NCI-H748 treated with DMSO at 0.1 percent for 48 hours (cell line): ENCODE data around the gene WDR89.
"Not testable (repeated sequence)": the region's sequence is repeated elsewhere in the genome, so short reads cannot be mapped to it uniquely, and the experiment has no call there.

Source experiments
- DNase-seq: peaks from one replicate; lab custom pipeline; 2025; lab: John Stamatoyannopoulos, UW

WDR89 gene

GRCh38 chr14:63641473-63642228 lies at the start of gene WDR89:
Gene WDR89 (minus strand): TSS chr14:63641871. CDS start chr14:63599942, 41,929 bp downstream.
- peak; percentile 99 for DNase-seq

- DNase-seq = no peak
These were observed 47.5 kb upstream of the WDR89 start for GRCh38 chr14:63689132-63689531.

GRCh38 chr14:63686926-63687325 lies 45.3 kb upstream of the WDR89 start:
- no peak for DNase-seq

- no peak for DNase-seq
These were observed 43.7 kb upstream of the WDR89 start for GRCh38 chr14:63685401-63685800.

- DNase-seq = no peak
These were observed 41.3 kb upstream of the WDR89 start for GRCh38 chr14:63682727-63683593.

GRCh38 chr14:63678536-63678935 lies 36.9 kb upstream of the WDR89 start:
- DNase-seq = no peak

- DNase-seq = no peak
These were observed 36.3 kb upstream of the WDR89 start for GRCh38 chr14:63677891-63678379.

GRCh38 chr14:63676615-63677014 lies 34.9 kb upstream of the WDR89 start:
- DNase-seq = no peak

- DNase-seq = no peak
These were observed 32.3 kb upstream of the WDR89 start for GRCh38 chr14:63673886-63674497.

- DNase-seq = no peak
These were observed 31.6 kb upstream of the WDR89 start for GRCh38 chr14:63673255-63673654.

- no peak for DNase-seq
These were observed 30.9 kb upstream of the WDR89 start for GRCh38 chr14:63672417-63673180.

- DNase-seq = no peak
These were observed 30.3 kb upstream of the WDR89 start for GRCh38 chr14:63671987-63672386.

GRCh38 chr14:63670692-63671091 lies 29.0 kb upstream of the WDR89 start:
- DNase-seq = no peak

- DNase-seq = no peak
These were observed 24.7 kb upstream of the WDR89 start for GRCh38 chr14:63666335-63666734.

- no peak for DNase-seq
These were observed 22.0 kb upstream of the WDR89 start for GRCh38 chr14:63663428-63664341.

- DNase-seq = no peak
These were observed 21.1 kb upstream of the WDR89 start for GRCh38 chr14:63662776-63663175.

- DNase-seq = not testable (repeated sequence)
These were observed 20.2 kb upstream of the WDR89 start for GRCh38 chr14:63661881-63662280.

GRCh38 chr14:63659726-63660125 lies 18.1 kb upstream of the WDR89 start:
- DNase-seq = no peak

GRCh38 chr14:63656194-63656593 lies 14.5 kb upstream of the WDR89 start:
- DNase-seq = no peak

GRCh38 chr14:63654936-63655335 lies 13.3 kb upstream of the WDR89 start:
- DNase-seq = no peak

- DNase-seq = no peak
These were observed 12.7 kb upstream of the WDR89 start for GRCh38 chr14:63654346-63654745.
